Caco-2 (cell line): ENCODE results near the gene MORN3. TPM values are rescaled to one million over a fixed set of nuclear protein-coding genes. Genes with fewer than 3 reads are reported as not detected.

Experiments used
- BruUV-seq: library from RNA; stranded (reverse); fragments of 400-500 nt; replicated peaks from 2 replicates; lab custom pipeline; 2021; lab: Mats Ljungman, UMichigan
- CTCF ChIA-PET: fragments of 300-600 bp; sonication (Branson Sonifier 250); formaldehyde crosslinking; loops from one replicate; lab custom pipeline; 2022; ENCODE audit warnings: antibody characterized with exemption; lab: Charles Lee
- POLR2A ChIA-PET: fragments of 300-600 bp; sonication (Branson Sonifier 250); formaldehyde crosslinking; loops from one replicate; lab custom pipeline; 2022; ENCODE audit warnings: antibody characterized with exemption; lab: Charles Lee
- DNase-seq, 2 experiments: peaks; one replicate each; pipeline versions ENCODE4 v3.0.0 to v3.0.0-alpha.2; 2020 to 2022
- H3K27me3 ChIP-seq: replicated peaks from 2 replicates; pipeline ENCODE4 v1.6.0; 2011; ENCODE audit warnings: low read length; ENCODE audit not compliant: control insufficient read depth, insufficient read depth
- H3K36me3 ChIP-seq: 2 replicates; pipeline ENCODE4 v1.5.1; 2011; ENCODE audit warnings: low read length; ENCODE audit not compliant: control insufficient read depth, insufficient read depth
- H3K4me1 ChIP-seq: fragments of 250-450 bp; sonication (Bioruptor Pico); 2 replicates; pipeline ENCODE4 v1.5.1; 2020; ENCODE audit warnings: mild to moderate bottlenecking
- H3K4me3 ChIP-seq: 2 replicates; pipeline ENCODE4 v1.5.1; 2011; ENCODE audit warnings: low read depth, mild to moderate bottlenecking, control low read depth, low read length
- H3K9me3 ChIP-seq: fragments of 250-450 bp; sonication (Bioruptor Pico); 2 replicates; pipeline ENCODE4 v1.5.1; 2020; ENCODE audit warnings: mild to moderate bottlenecking, moderate library complexity
- H3K27ac Mint-ChIP-seq: one replicate; pipeline ENCODE4 v1.8.0; 2022; ENCODE audit warnings: mixed read lengths; ENCODE audit not compliant: unreplicated experiment
- H3K27me3 Mint-ChIP-seq: one replicate; pipeline ENCODE4 v1.8.0; 2022; ENCODE audit warnings: mixed read lengths; ENCODE audit not compliant: insufficient read depth, unreplicated experiment
- H3K36me3 Mint-ChIP-seq: one replicate; pipeline ENCODE4 v1.8.0; 2022; ENCODE audit warnings: mild to moderate bottlenecking, mixed read lengths; ENCODE audit not compliant: insufficient read depth, unreplicated experiment
- H3K4me1 Mint-ChIP-seq: one replicate; pipeline ENCODE4 v1.8.0; 2022; ENCODE audit warnings: low read depth, mixed read lengths; ENCODE audit not compliant: unreplicated experiment
- H3K4me3 Mint-ChIP-seq: one replicate; pipeline ENCODE4 v1.8.0; 2022; ENCODE audit warnings: mild to moderate bottlenecking, moderate library complexity, mixed read lengths; ENCODE audit not compliant: unreplicated experiment
- H3K9me3 Mint-ChIP-seq: one replicate; pipeline ENCODE4 v1.8.0; 2022; ENCODE audit warnings: mixed read lengths; ENCODE audit not compliant: unreplicated experiment
- CTCF ChIP-seq, 2 experiments: fragments of 200-600 bp in 1 of 2; IDR thresholded peaks; 1 replicate in 1 of 2; 2 replicates in 1 of 2; pipeline versions ENCODE4 v1.5.1 to v1.8.0; 2011 to 2022; ENCODE audit warnings: antibody characterized with exemption in 1 of 2, control low read depth in 1 of 2, inconsistent platforms in 1 of 2, low read depth in 1 of 2, low read length in 1 of 2, mild to moderate bottlenecking in 1 of 2, moderate library complexity in 1 of 2; ENCODE audit not compliant: insufficient read depth in 1 of 2, severe bottlenecking in 1 of 2, unreplicated experiment in 1 of 2
- intact Hi-C: fragments of 100-400 bp; cut with micrococcal nuclease; formaldehyde crosslinking; loops from one replicate; pipeline ENCODE4 v1.10.0; 2022; ENCODE audit not compliant: unreplicated experiment
- total RNA-seq: library from RNA; stranded (reverse); gene quantifications from 2 replicates; pipeline ENCODE4 v1.2.3, GENCODE V29; 2022

The MORN3 gene
- total RNA-seq, 1 experiment from 2014 or later = 36.5 TPM

- H3K4me3 ChIP-seq = no peak overlapping the region
- no peaks in the 10 kb centered on the region for H3K9me3 Mint-ChIP-seq
- no peaks in the 10 kb centered on the region for H3K36me3 ChIP-seq
- peak overlapping the region; percentile 73 for H3K27ac Mint-ChIP-seq
- H3K36me3 Mint-ChIP-seq = no peaks in the 10 kb centered on the region
- no peaks in the 10 kb centered on the region for H3K27me3 ChIP-seq
- H3K4me1 Mint-ChIP-seq = peaks cover 14% of the 10 kb centered on the region
- H3K9me3 ChIP-seq = no peaks in the 10 kb centered on the region
- no peak for TF ChIP-seq CTCF (IDR thresholded peaks at IDR 0.05; ENCODE audit: insufficient read depth in 1 of 2, low read depth in 1 of 2, low read length in 1 of 2, severe bottlenecking in 1 of 2, unreplicated experiment in 1 of 2)
- no TSS peak for BruUV-seq
- H3K27me3 Mint-ChIP-seq = no peaks in the 10 kb centered on the region
- H3K4me1 ChIP-seq = peaks cover 6% of the 10 kb centered on the region; the same call in 1 of the 2 replicates
- intact Hi-C loops = no loop called here
- ChIA-PET CTCF (interaction anchor here (0.6 to 0.8 kb wide), 2 partner anchors 9 to 51 kb away, joined by 3 read pairs; no protein-coding TSS in a partner anchor), POLR2A (no interaction called here)
- no peak overlapping the region for H3K4me3 Mint-ChIP-seq
- DNase-seq = no peak
Observed at GRCh38 chr12:121678305-121678704, 8.9 kb upstream of the MORN3 start.

GRCh38 chr12:121676190-121676589 is 6.7 kb upstream of the MORN3 start:
- Histone ChIP-seq H3K36me3 (no peaks in the 10 kb centered on the region), H3K4me1 (peaks cover 15% of the 10 kb centered on the region), H3K9me3 (no peaks in the 10 kb centered on the region), H3K4me3 (no peak overlapping the region), H3K27me3 (no peaks in the 10 kb centered on the region)
- intact Hi-C loops = no loop called here
- peaks cover 17% of the 10 kb centered on the region for H3K4me1 Mint-ChIP-seq
- H3K4me3 Mint-ChIP-seq = no peak overlapping the region
- H3K27me3 Mint-ChIP-seq = no peaks in the 10 kb centered on the region
- ChIA-PET CTCF (no interaction called here), POLR2A (no interaction called here)
- no peak for DNase-seq
- no peak for TF ChIP-seq CTCF (IDR thresholded peaks at IDR 0.05; ENCODE audit: insufficient read depth in 1 of 2, low read depth in 1 of 2, low read length in 1 of 2, severe bottlenecking in 1 of 2, unreplicated experiment in 1 of 2)
- no peaks in the 10 kb centered on the region for H3K9me3 Mint-ChIP-seq
- H3K36me3 Mint-ChIP-seq = peaks cover 14% of the 10 kb centered on the region
- no peak overlapping the region for H3K27ac Mint-ChIP-seq
- no TSS peak for BruUV-seq

- peak in 1 of 2 experiments; percentile 28 for DNase-seq
- Histone ChIP-seq H3K4me3 (peak overlapping the region; percentile 32), H3K27me3 (no peaks in the 10 kb centered on the region), H3K9me3 (no peaks in the 10 kb centered on the region), H3K4me1 (peaks cover 23% of the 10 kb centered on the region), H3K36me3 (no peaks in the 10 kb centered on the region)
- ChIA-PET POLR2A (interaction anchor here (1.5 kb wide), 1 partner anchor 14 kb away, joined by 9 read pairs; no protein-coding TSS in a partner anchor), CTCF (interaction anchor here (1.0 kb wide), 1 partner anchor 121 kb away, joined by 3 read pairs; no protein-coding TSS in a partner anchor)
- Mint-ChIP-seq H3K4me3 (peak overlapping the region; percentile 75), H3K36me3 (peaks cover 20% of the 10 kb centered on the region), H3K27me3 (no peaks in the 10 kb centered on the region), H3K27ac (peak overlapping the region; percentile 94), H3K9me3 (no peaks in the 10 kb centered on the region), H3K4me1 (peaks cover 17% of the 10 kb centered on the region)
- intact Hi-C loops = no loop called here
- TF ChIP-seq CTCF (IDR thresholded peaks at IDR 0.05; ENCODE audit: insufficient read depth in 1 of 2, low read depth in 1 of 2, low read length in 1 of 2, severe bottlenecking in 1 of 2, unreplicated experiment in 1 of 2) = no peak
- no TSS peak for BruUV-seq
Observed at GRCh38 chr12:121673013-121673511, 3.6 kb upstream of the MORN3 start.
